Activated CD8-positive, alpha-beta T cell treated with anti-CD3 and anti-CD28 coated beads, Interleukin-2, amount 10 ng/mL, durations not matched to agents 7 days and 5 days (primary cell): ENCODE data around the gene DUSP11. TPM values are rescaled to one million over a fixed set of nuclear protein-coding genes. Genes with fewer than 3 reads are reported as not detected.

Source experiments
- ATAC-seq: fragments of 150-1000 bp; cut with Tn5 transposase; one replicate; pipeline ENCODE4 v1.10.0; 2021; ENCODE audit warnings: moderate library complexity
- CTCF ChIA-PET: fragments of 350-600 bp; sonication (Branson Sonifier 250); formaldehyde crosslinking; loops from one replicate; lab custom pipeline; 2021; ENCODE audit warnings: antibody characterized with exemption; lab: Charles Lee
- POLR2A ChIA-PET: fragments of 350-600 bp; sonication (Branson Sonifier 250); formaldehyde crosslinking; loops from one replicate; lab custom pipeline; 2021; ENCODE audit warnings: antibody characterized with exemption; lab: Charles Lee
- DNase-seq: peaks from one replicate; pipeline ENCODE4 v3.0.0-alpha.2; 2020
- H3K27ac Mint-ChIP-seq: one replicate; pipeline ENCODE4 v1.8.0; 2021; ENCODE audit warnings: mild to moderate bottlenecking, mixed read lengths
- H3K27me3 Mint-ChIP-seq: one replicate; pipeline ENCODE4 v1.8.0; 2021; ENCODE audit warnings: low read depth, mixed read lengths
- H3K36me3 Mint-ChIP-seq: one replicate; pipeline ENCODE4 v1.8.0; 2021; ENCODE audit warnings: low read depth, mixed read lengths
- H3K4me1 Mint-ChIP-seq: one replicate; pipeline ENCODE4 v1.8.0; 2021; ENCODE audit warnings: low read depth, mixed read lengths
- H3K4me3 Mint-ChIP-seq: one replicate; pipeline ENCODE4 v1.8.0; 2021; ENCODE audit warnings: mild to moderate bottlenecking, mixed read lengths
- H3K9me3 Mint-ChIP-seq: one replicate; pipeline ENCODE4 v1.8.0; 2022; ENCODE audit warnings: mixed read lengths; ENCODE audit not compliant: insufficient read depth
- total RNA-seq, 2 experiments: library from RNA; stranded (reverse); gene quantifications; one replicate each; pipeline ENCODE4 v1.2.3, GENCODE V29; 2021

The DUSP11 gene
- total RNA-seq = 10 to 100 TPM; 24.3 to 25.6 TPM

DNA sequence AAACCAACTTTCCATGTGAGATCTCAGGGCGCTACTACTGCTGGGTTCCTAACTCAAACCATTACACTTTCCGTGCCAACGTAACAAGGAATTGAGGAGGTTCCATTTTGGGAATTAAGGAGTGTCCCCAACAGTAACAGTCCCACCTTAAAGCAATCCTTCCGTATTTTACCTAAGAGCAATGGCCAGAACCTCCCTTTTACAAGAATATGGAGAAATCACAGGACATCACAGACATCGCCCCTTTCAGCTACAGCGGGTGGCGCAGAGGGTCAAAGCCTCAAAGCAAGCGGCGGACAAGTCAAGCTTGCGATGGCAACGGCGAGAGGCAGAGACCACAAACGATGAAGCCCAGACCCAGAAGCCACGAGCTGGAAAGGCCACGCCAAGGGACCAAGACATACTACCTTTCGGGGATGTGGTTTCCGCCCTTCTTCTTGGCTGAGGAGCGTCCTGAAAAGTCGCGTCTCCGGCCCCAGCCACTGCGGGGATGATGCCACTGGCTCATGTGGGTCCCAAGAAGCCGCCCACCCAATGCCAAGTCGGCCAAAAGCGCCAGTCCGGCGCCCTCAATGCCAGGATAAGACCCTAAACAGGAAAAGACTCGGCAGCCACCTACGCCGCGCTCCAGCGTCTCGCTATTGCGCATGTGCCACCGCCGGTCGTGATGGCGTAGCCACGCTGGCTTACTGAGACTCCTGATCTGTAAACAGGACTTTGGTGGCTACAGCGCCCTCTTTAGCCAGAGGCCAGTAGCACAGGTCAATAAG is at the start of gene DUSP11:
Gene DUSP11 (minus strand): TSS at position 637 of the 770 bp plus-strand sequence. CDS start 129 bp downstream, at position 508.
- peak within 1 kb of the TSS; percentile 99 for H3K4me3 Mint-ChIP-seq
- peak within 1 kb of the TSS; percentile 97 for H3K27ac Mint-ChIP-seq
- ChIA-PET POLR2A (interaction anchor here (0.5 to 1.1 kb wide), 2 partner anchors 43 to 405 kb away, joined by 3 to 6 read pairs; partner anchors contain the start of gene TPRKB), CTCF (interaction anchor here (0.7 to 1.0 kb wide), 3 partner anchors 23 to 90 kb away, joined by 3 to 5 read pairs (median 3); partner anchors contain the start of gene TPRKB)
- ATAC-seq (peak; percentile 97), DNase-seq (peak; percentile 98)
- H3K27me3 Mint-ChIP-seq = no peaks in the 10 kb centered on the region
- no peaks in the 10 kb centered on the region for H3K9me3 Mint-ChIP-seq
- H3K36me3 Mint-ChIP-seq = peaks cover 21% of the 10 kb centered on the region
- H3K4me1 Mint-ChIP-seq = peaks cover 13% of the 10 kb centered on the region

DNA sequence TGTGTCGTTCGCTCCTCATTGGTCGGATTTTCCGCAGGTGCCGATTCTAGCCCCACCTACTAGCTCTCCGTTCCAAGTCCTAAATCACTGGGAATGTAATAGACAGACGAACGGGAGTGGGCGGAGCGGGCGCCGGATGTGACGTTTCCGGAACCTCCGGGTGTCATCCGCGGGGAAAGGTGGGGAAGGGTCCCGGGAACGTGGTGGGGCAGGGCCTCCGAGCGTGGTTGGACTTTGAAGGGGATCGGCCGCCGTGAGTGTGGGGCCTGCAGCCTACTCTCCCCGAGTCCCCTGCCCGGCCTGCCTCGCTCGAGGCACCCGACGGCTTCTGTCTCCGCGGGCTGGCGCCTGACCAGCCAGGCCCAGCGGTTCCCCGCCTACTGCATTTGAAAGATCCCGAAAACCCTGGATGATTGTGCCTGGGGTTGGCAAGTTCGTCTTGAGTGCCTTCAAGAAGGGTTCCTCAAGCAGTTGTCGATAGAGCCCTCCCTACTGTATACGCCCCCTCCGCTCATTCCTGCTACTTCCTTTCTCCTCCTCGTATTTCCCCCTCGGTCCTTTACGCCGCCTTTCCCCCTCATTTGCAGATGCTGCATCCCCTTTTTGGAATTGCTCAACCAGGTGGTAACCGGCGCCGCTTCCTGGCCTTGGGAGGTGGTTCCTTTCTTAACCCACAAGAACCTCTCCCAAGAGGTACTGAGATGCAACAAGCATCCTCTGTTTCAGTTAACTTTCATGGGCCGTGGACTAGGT is 49.1 kb upstream of the DUSP11 start, which contains the start of gene STAMBP:
Gene STAMBP (plus strand): TSS at position 144 of the 753 bp plus-strand sequence. CDS start 1,896 bp downstream, outside the sequence.
- H3K4me3 Mint-ChIP-seq = peak within 1 kb of the TSS; percentile 94
- H3K4me1 Mint-ChIP-seq = peaks cover 49% of the 10 kb centered on the region
- peak within 1 kb of the TSS; percentile 94 for H3K27ac Mint-ChIP-seq
- ChIA-PET POLR2A (interaction anchor here (0.6 to 1.4 kb wide), 7 partner anchors 12 to 563 kb away, joined by 3 to 16 read pairs (median 5); partner anchors contain the start of genes MOB1A and MTHFD2), CTCF (interaction anchor here (0.6 to 8.9 kb wide), 39 partner anchors 10 to 619 kb away, joined by 3 to 215 read pairs (median 4); partner anchors contain the start of genes BOLA3, MOB1A, MTHFD2 and TPRKB)
- peaks cover 4% of the 10 kb centered on the region for H3K9me3 Mint-ChIP-seq
- H3K36me3 Mint-ChIP-seq = peaks cover 26% of the 10 kb centered on the region
- DNase-seq = peak; percentile 95
- peak; percentile 93 for ATAC-seq
- peaks cover 2% of the 10 kb centered on the region for H3K27me3 Mint-ChIP-seq

DNA sequence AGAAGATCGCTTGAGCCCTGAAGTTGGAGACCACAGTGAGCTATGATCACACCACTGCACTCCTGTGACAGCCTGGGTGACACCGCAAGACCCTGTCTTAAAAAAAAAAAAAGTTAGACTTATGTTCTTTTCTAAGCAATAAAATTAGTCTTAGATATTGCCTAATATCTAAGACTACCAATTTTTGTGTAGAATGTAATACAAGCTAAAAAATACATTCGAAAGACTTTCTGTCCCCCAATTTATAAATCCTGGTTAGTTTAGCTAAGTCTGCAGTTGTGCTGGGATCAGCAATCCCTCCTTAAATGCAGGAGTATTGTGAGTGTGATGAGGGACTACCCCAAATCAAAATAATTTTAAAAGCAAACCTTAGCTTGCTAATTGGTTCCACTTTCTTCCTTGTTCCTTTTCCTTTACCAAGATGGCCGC is 48.5 kb upstream of the DUSP11 start:
- peak overlapping the region; percentile 94 for H3K4me3 Mint-ChIP-seq
- H3K27ac Mint-ChIP-seq = peak overlapping the region; percentile 94
- no peak for DNase-seq
- H3K4me1 Mint-ChIP-seq = peaks cover 49% of the 10 kb centered on the region
- ChIA-PET CTCF (interaction anchor here (0.6 to 8.9 kb wide), 42 partner anchors 11 to 619 kb away, joined by 3 to 215 read pairs (median 4); partner anchors contain the start of genes BOLA3, DGUOK, MOB1A and MTHFD2), POLR2A (interaction anchor here (0.5 to 1.4 kb wide), 8 partner anchors 13 to 563 kb away, joined by 3 to 16 read pairs (median 4); partner anchors contain the start of genes MOB1A and MTHFD2)
- peaks cover 23% of the 10 kb centered on the region for H3K36me3 Mint-ChIP-seq
- peaks cover 4% of the 10 kb centered on the region for H3K9me3 Mint-ChIP-seq
- peaks cover 2% of the 10 kb centered on the region for H3K27me3 Mint-ChIP-seq
- no peak for ATAC-seq

DNA sequence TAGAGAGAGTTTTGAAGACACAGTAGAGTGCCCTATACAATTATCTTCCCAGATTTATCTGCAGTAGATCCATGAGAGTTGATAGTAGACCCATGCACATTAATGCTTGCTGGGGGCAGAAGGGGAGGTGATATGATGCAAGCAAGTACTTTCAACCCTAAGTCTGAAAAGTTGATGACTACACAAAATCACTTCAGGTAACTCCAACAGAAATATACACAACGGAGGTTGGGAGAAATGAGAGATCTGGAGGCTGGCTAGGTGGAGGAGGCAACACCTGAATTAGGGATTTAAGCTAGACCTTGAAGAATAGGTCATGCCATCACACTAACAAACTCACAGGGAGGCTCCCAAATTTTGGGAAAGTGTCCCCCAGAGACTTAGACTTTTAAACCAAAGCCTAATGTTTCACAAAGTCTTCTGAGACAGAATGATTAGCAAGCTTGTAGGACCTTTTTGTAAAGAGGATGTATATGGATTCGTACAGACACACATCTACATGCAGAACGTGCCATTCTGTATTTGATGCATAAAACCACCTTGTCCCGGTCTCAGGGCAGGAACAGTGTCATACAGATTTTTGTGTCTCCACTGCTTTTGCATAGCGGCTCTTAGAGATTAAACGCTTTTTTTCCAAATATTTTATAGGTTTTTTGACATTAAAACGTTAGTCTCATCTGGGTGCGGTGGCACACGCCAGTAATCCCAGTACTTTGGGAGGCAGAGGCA is 47.9 kb upstream of the DUSP11 start:
- no peak for ATAC-seq
- no peak for DNase-seq
- H3K36me3 Mint-ChIP-seq = peaks cover 20% of the 10 kb centered on the region
- peaks cover 48% of the 10 kb centered on the region for H3K4me1 Mint-ChIP-seq
- H3K9me3 Mint-ChIP-seq = peaks cover 4% of the 10 kb centered on the region
- H3K4me3 Mint-ChIP-seq = peak overlapping the region; percentile 94
- ChIA-PET CTCF (interaction anchor here (0.6 to 8.9 kb wide), 69 partner anchors 11 to 759 kb away, joined by 3 to 215 read pairs (median 4); partner anchors contain the start of genes BOLA3, DGUOK, MOB1A and MTHFD2), POLR2A (interaction anchor here (0.5 to 1.4 kb wide), 8 partner anchors 46 to 564 kb away, joined by 3 to 16 read pairs (median 4); partner anchors contain the start of genes MOB1A and MTHFD2)
- H3K27ac Mint-ChIP-seq = peak overlapping the region; percentile 94
- H3K27me3 Mint-ChIP-seq = peaks cover 2% of the 10 kb centered on the region

DNA sequence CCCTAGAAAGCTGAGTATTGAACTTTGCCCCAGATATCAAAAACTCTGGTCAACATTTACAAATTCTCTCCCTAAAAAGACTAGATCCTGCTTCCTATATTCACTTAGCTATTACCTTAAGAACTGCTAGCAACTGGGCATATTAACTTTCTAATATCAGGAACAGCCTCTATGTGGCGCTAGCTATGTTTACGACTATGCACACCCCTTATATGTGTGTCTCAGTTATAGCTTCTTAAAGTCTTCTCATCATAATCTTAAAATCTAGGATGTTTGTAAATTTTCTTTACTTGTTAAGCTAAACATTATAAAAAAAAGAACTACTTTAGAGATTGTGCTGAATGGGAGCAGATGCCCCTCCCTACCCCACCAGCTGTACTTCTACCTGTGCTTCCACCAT is 47.1 kb upstream of the DUSP11 start:
- H3K27me3 Mint-ChIP-seq = peaks cover 2% of the 10 kb centered on the region
- no peaks in the 10 kb centered on the region for H3K9me3 Mint-ChIP-seq
- peaks cover 43% of the 10 kb centered on the region for H3K4me1 Mint-ChIP-seq
- no peak overlapping the region for H3K27ac Mint-ChIP-seq
- no peak for ATAC-seq
- peak overlapping the region; percentile 94 for H3K4me3 Mint-ChIP-seq
- H3K36me3 Mint-ChIP-seq = peaks cover 12% of the 10 kb centered on the region
- POLR2A ChIA-PET = interaction anchor here (0.9 to 1.1 kb wide), 2 partner anchors 100 to 351 kb away, joined by 3 to 7 read pairs; partner anchors contain the start of gene MOB1A
- CTCF ChIA-PET = interaction anchor here (0.7 to 8.9 kb wide), 52 partner anchors 12 to 760 kb away, joined by 3 to 215 read pairs (median 4); partner anchors contain the start of genes BOLA3, DGUOK, MOB1A and MTHFD2
- peak; percentile 39 for DNase-seq

DNA sequence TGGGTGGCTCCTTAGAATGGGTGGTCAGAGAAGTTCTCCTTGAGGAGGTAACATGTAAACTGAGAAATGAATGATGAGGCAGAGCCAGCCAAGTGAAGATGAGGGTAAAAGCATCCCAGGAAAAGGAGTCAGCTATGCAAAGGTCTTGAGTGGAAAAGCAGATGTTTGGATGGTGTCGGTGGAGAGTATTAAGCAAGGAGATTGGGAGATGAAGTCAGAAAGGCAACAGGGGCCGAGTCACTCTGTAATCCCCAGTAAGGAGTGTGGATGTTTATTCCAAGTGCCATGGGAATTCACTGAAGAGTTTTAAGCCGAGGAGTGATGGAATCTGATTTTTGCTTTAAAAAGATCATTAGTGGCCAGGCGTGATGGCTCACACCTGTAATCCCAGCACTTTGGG is 45.5 kb upstream of the DUSP11 start:
- Mint-ChIP-seq H3K27me3 (peaks cover 2% of the 10 kb centered on the region), H3K4me1 (peaks cover 30% of the 10 kb centered on the region), H3K27ac (no peak overlapping the region), H3K4me3 (no peak overlapping the region), H3K36me3 (no peaks in the 10 kb centered on the region), H3K9me3 (no peaks in the 10 kb centered on the region)
- no peak for DNase-seq
- POLR2A ChIA-PET = interaction anchor here (1.0 to 2.8 kb wide), 2 partner anchors 353 to 373 kb away, joined by 3 to 6 read pairs; partner anchors contain the start of genes MOB1A and MTHFD2
- CTCF ChIA-PET = interaction anchor here (1.0 to 8.9 kb wide), 13 partner anchors 9 to 353 kb away, joined by 3 to 215 read pairs (median 8); partner anchors contain the start of genes BOLA3 and MOB1A
- no peak for ATAC-seq

DNA sequence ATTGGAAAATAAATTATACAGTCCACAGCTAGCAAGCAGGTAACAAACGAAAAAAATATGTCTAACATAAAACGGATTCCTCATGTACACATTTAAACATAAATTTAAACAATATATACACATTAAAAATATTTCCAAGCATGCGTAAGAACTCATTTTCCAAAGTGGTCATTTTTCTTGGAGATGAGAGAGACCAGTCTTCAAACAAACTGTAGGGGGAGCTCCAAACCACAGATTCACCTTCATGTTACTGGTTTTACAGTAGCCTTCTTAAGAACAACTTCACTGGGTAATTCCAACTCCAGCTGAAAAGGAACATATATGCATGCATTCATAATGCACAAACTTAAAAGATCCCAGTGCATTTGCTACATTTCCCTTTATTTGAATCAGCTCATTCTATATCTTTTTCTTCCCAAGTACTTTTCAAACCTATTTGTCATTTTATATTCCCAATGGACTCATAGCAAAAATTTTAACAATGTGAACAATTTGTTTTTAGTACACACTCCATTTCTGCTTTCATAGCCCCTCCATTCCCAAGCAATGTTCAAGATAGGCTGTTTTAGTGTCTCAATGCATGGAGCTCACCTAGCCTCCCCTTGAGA is 44.1 kb upstream of the DUSP11 start:
- Mint-ChIP-seq H3K27me3 (peaks cover 3% of the 10 kb centered on the region), H3K27ac (no peak overlapping the region), H3K9me3 (no peaks in the 10 kb centered on the region), H3K4me1 (peaks cover 19% of the 10 kb centered on the region), H3K36me3 (no peaks in the 10 kb centered on the region), H3K4me3 (no peak overlapping the region)
- ChIA-PET POLR2A (interaction anchor here (1.2 to 2.8 kb wide), 2 partner anchors 103 to 354 kb away, joined by 3 to 6 read pairs; partner anchors contain the start of gene MOB1A), CTCF (interaction anchor here (0.5 to 8.9 kb wide), 51 partner anchors 9 to 763 kb away, joined by 3 to 215 read pairs (median 4); partner anchors contain the start of genes BOLA3 and MOB1A)
- no peak for ATAC-seq
- DNase-seq = peak; percentile 67

DNA sequence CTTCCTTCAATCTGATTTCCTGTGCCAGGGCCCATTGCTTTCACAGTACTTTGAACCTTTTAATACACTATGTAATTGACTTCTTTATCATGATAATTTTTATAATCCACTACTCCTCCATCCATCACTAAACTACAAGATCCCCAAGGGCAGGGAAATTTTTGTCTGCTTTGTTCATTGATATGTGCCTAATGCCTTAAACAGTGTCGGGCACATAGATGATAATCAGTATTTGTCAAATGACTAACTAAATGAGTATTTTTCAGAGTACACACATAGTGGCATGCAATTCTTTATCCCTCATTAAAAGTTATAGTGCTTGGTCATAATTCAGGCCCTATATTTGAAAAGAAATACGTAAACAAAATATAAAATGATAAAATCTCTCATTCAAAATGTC is 43.5 kb upstream of the DUSP11 start:
- no peak overlapping the region for H3K4me3 Mint-ChIP-seq
- ChIA-PET CTCF (interaction anchor here (0.5 to 8.9 kb wide), 37 partner anchors 10 to 575 kb away, joined by 3 to 215 read pairs (median 4); partner anchors contain the start of genes BOLA3 and MOB1A), POLR2A (interaction anchor here (1.2 to 2.8 kb wide), 2 partner anchors 104 to 355 kb away, joined by 3 to 6 read pairs; partner anchors contain the start of gene MOB1A)
- peaks cover 16% of the 10 kb centered on the region for H3K4me1 Mint-ChIP-seq
- H3K36me3 Mint-ChIP-seq = no peaks in the 10 kb centered on the region
- ATAC-seq (no peak), DNase-seq (no peak)
- no peak overlapping the region for H3K27ac Mint-ChIP-seq
- H3K27me3 Mint-ChIP-seq = peaks cover 4% of the 10 kb centered on the region
- no peaks in the 10 kb centered on the region for H3K9me3 Mint-ChIP-seq

DNA sequence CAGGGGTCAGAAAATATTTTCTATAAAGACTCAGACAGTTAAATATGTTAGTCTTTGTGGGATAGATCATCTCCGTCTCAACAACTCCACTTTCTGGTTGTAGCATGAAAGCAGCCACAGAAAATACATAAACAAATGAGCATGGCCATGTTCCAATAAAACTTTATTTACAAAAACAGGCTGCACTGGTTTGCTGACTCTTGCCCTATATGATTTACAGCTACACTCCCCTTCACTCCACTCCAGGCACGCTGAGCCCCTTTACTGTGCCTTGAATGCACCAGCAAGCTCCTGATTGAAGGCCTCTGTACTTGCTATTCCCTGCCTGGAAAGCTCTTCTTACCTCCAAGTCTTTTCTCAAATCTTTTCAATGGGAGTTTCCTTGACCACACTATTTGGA is 43.1 kb upstream of the DUSP11 start:
- Mint-ChIP-seq H3K4me1 (peaks cover 14% of the 10 kb centered on the region), H3K36me3 (no peaks in the 10 kb centered on the region), H3K4me3 (no peak overlapping the region), H3K27me3 (peaks cover 4% of the 10 kb centered on the region), H3K27ac (no peak overlapping the region), H3K9me3 (no peaks in the 10 kb centered on the region)
- ChIA-PET POLR2A (interaction anchor here (2.8 kb wide), 1 partner anchor 355 kb away, joined by 6 read pairs; the partner anchor contains the start of gene MOB1A), CTCF (interaction anchor here (0.8 to 8.9 kb wide), 13 partner anchors 11 to 569 kb away, joined by 3 to 215 read pairs (median 6); partner anchors contain the start of gene BOLA3)
- ATAC-seq (no peak), DNase-seq (no peak)
